IMR-90 (cell line): ENCODE measurements around the gene MAN1A2. TPM values are rescaled to one million over a fixed set of nuclear protein-coding genes. Genes with fewer than 3 reads are reported as not detected.

Source experiments
- ATAC-seq: fragments of 200-7000 bp; cut with Tn5 transposase; 2 replicates; pipeline ENCODE4 v1.9.1; 2020; ENCODE audit warnings: low read depth, mild to moderate bottlenecking, moderate library complexity
- BruUV-seq: library from RNA; stranded (reverse); fragments of 400-500 nt; replicated peaks from 2 replicates; lab custom pipeline; 2021; lab: Mats Ljungman, UMichigan
- CTCF ChIA-PET: fragments of 300-600 bp; formaldehyde crosslinking; extraction: SDS; loops from one replicate; lab custom pipeline; 2021; ENCODE audit warnings: antibody characterized with exemption; lab: Yijun Ruan, JAX
- POLR2A ChIA-PET: fragments of 300-600 bp; sonication (Branson Sonifier 250); formaldehyde crosslinking; loops from one replicate; lab custom pipeline; 2022; ENCODE audit warnings: antibody characterized with exemption; ENCODE audit not compliant: unreplicated experiment; lab: Charles Lee
- DNase-seq: peaks from one replicate; pipeline ENCODE4 v3.0.0; 2013
- H2AFZ ChIP-seq: replicated peaks from 2 replicates; pipeline ENCODE3; 2013; ENCODE audit warnings: low read length, mild to moderate bottlenecking; ENCODE audit not compliant: poor library complexity
- H2AK5ac ChIP-seq: 2 replicates; pipeline ENCODE4 v1.6.1; 2013; ENCODE audit warnings: low read depth, low read length, inconsistent platforms
- H2AK9ac ChIP-seq: replicated peaks from 2 replicates; pipeline ENCODE3; 2013; ENCODE audit warnings: mild to moderate bottlenecking, low read depth, low read length, moderate library complexity; ENCODE audit not compliant: poor library complexity
- H2BK120ac ChIP-seq: 2 replicates; pipeline ENCODE4 v1.6.1; 2013; ENCODE audit warnings: low read depth, low read length, inconsistent platforms
- H2BK15ac ChIP-seq: 3 replicates; pipeline ENCODE4 v1.6.1; 2013; ENCODE audit warnings: low read depth, low read length, inconsistent platforms
- H2BK20ac ChIP-seq: 2 replicates; pipeline ENCODE4 v1.6.1; 2013; ENCODE audit warnings: low read depth, mild to moderate bottlenecking, inconsistent platforms, low read length, moderate library complexity
- H2BK5ac ChIP-seq: 2 replicates; pipeline ENCODE4 v1.6.1; 2013; ENCODE audit warnings: mild to moderate bottlenecking, low read depth, low read length, inconsistent platforms; ENCODE audit not compliant: poor library complexity, severe bottlenecking
- H3K14ac ChIP-seq: replicated peaks from 2 replicates; pipeline ENCODE4 v1.6.1; 2013; ENCODE audit warnings: low read depth, low read length, inconsistent platforms
- H3K18ac ChIP-seq: 2 replicates; pipeline ENCODE4 v1.6.1; 2013; ENCODE audit warnings: low read depth, low read length, control low read depth
- H3K23ac ChIP-seq: 2 replicates; pipeline ENCODE4 v1.6.1; 2013; ENCODE audit warnings: low read depth, low read length, inconsistent platforms
- H3K27ac ChIP-seq: 2 replicates; pipeline ENCODE4 v1.5.1; 2013; ENCODE audit warnings: mild to moderate bottlenecking, control low read depth, low read length; ENCODE audit not compliant: insufficient read depth
- H3K27me3 ChIP-seq: 2 replicates; pipeline ENCODE4 v1.6.1; 2013; ENCODE audit warnings: low read length; ENCODE audit not compliant: control insufficient read depth, insufficient read depth
- H3K36me3 ChIP-seq: 2 replicates; pipeline ENCODE4 v1.6.1; 2013; ENCODE audit warnings: low read length, mixed read lengths; ENCODE audit not compliant: control insufficient read depth, insufficient read depth
- H3K4ac ChIP-seq: 2 replicates; pipeline ENCODE4 v1.6.1; 2013; ENCODE audit warnings: low read depth, low read length, inconsistent platforms
- H3K4me1 ChIP-seq: 2 replicates; pipeline ENCODE4 v1.6.1; 2013; ENCODE audit warnings: low read length, mixed read lengths; ENCODE audit not compliant: control insufficient read depth, insufficient read depth
- H3K4me2 ChIP-seq: 2 replicates; pipeline ENCODE4 v1.6.1; 2013; ENCODE audit warnings: low read depth, mild to moderate bottlenecking, control low read depth, low read length, moderate library complexity
- H3K4me3 ChIP-seq: 2 replicates; pipeline ENCODE4 v1.5.1; 2013; ENCODE audit warnings: low read depth, mild to moderate bottlenecking, control low read depth, low read length, moderate library complexity; ENCODE audit not compliant: insufficient read depth
- H3K56ac ChIP-seq: 2 replicates; pipeline ENCODE4 v1.6.1; 2013; ENCODE audit warnings: low read length, inconsistent platforms; ENCODE audit not compliant: insufficient read depth; ENCODE audit errors: extremely low read depth
- H3K79me1 ChIP-seq, 2 experiments: 2 replicates each; pipeline ENCODE4 v1.6.1; 2013; ENCODE audit warnings: low read length in 2 of 2, inconsistent platforms in 1 of 2, low read depth in 1 of 2
- H3K9ac ChIP-seq: 2 replicates; pipeline ENCODE4 v1.6.1; 2013; ENCODE audit warnings: low read depth, low read length, control low read depth
- H3K9me1 ChIP-seq: 2 replicates; pipeline ENCODE4 v1.6.1; 2013; ENCODE audit warnings: low read length, inconsistent platforms; ENCODE audit not compliant: insufficient read depth
- H3K9me3 ChIP-seq: 2 replicates; pipeline ENCODE4 v1.6.1; 2013; ENCODE audit warnings: low read length; ENCODE audit not compliant: control insufficient read depth, insufficient read depth
- H4K20me1 ChIP-seq: 2 replicates; pipeline ENCODE4 v1.6.1; 2013; ENCODE audit warnings: low read length, inconsistent platforms; ENCODE audit not compliant: insufficient read depth
- H4K5ac ChIP-seq: 2 replicates; pipeline ENCODE4 v1.6.1; 2013; ENCODE audit warnings: mild to moderate bottlenecking, low read depth, low read length, control low read depth
- H4K8ac ChIP-seq, 2 experiments: 2 replicates each; pipeline ENCODE4 v1.6.1; 2013; ENCODE audit warnings: low read depth in 2 of 2, low read length in 2 of 2, control low read depth in 1 of 2, inconsistent platforms in 1 of 2
- H4K91ac ChIP-seq: 2 replicates; pipeline ENCODE4 v1.6.1; 2013; ENCODE audit warnings: low read depth, low read length, inconsistent platforms; ENCODE audit not compliant: insufficient read depth
- CEBPB ChIP-seq: IDR thresholded peaks from 2 replicates; pipeline ENCODE4 v1.6.1; 2012; ENCODE audit warnings: low read depth, low read length, improper control_type of control experiment
- CHD1 ChIP-seq: IDR thresholded peaks from 2 replicates; pipeline ENCODE4 v1.6.1; 2012; ENCODE audit warnings: low read depth, low read length, improper control_type of control experiment
- FOS ChIP-seq: fragments of 150-350 bp; IDR thresholded peaks from 2 replicates; pipeline ENCODE4 v1.6.1; 2016; ENCODE audit warnings: low read depth, low read length
- MAFK ChIP-seq: IDR thresholded peaks from 2 replicates; pipeline ENCODE4 v1.6.1; 2012; ENCODE audit warnings: low read depth, low read length, improper control_type of control experiment
- NFE2L2 ChIP-seq: fragments of 150-350 bp; IDR thresholded peaks from 2 replicates; pipeline ENCODE4 v1.6.1; 2016; ENCODE audit warnings: low read depth, mild to moderate bottlenecking, low read length
- RAD21 ChIP-seq: IDR thresholded peaks from 2 replicates; pipeline ENCODE4 v1.6.1; 2012; ENCODE audit warnings: low read length, improper control_type of control experiment
- SMC3 ChIP-seq: fragments of 150-350 bp; IDR thresholded peaks from 2 replicates; pipeline ENCODE4 v1.6.1; 2016; ENCODE audit warnings: low read depth, mild to moderate bottlenecking, antibody characterized with exemption, low read length, moderate library complexity
- WGBS, 2 experiments: methylation state at CpG; one replicate each; pipeline versions ENCODE4 v1.1.5 to v1.1.7; 2013; ENCODE audit warnings: missing lambda C conversion rate in 2 of 2; ENCODE audit not compliant: insufficient read length in 1 of 2; ENCODE audit errors: extremely low coverage in 2 of 2; 5-methylcytosine and 5-hydroxymethylcytosine counted together
- dilution Hi-C: fragments of 300-500 bp; cut with HindIII; formaldehyde crosslinking; loops from one replicate; pipeline ENCODE4 v1.14.3; 2018; ENCODE audit warnings: low sequenced_read_pairs; ENCODE audit not compliant: unreplicated experiment
- in situ Hi-C: fragments of 300-500 bp; cut with MboI; formaldehyde crosslinking; loops from 3 replicates; pipeline ENCODE4 v1.14.3; 2019; ENCODE audit warnings: low sequenced_read_pairs, inconsistent platforms, mixed read lengths
- intact Hi-C: fragments of 100-400 bp; cut with micrococcal nuclease; formaldehyde crosslinking; loops from 2 replicates; pipeline ENCODE4 v1.10.0; 2022
- polyA plus RNA-seq, 3 experiments: library from polyadenylated mRNA; depleted of rRNA; stranded (reverse); fragments of >200 nt; gene quantifications; 2 replicates each; pipeline ENCODE4 v1.2.3, GENCODE V29; 2012; ENCODE audit warnings: low replicate concordance in 1 of 3
- total RNA-seq: library from RNA; depleted of rRNA; stranded (reverse); fragments of >200 nt; gene quantifications from 2 replicates; pipeline ENCODE4 v1.2.3, GENCODE V29; 2012
- TF ChIP-seq, protein P1 (sequence below): conservative IDR thresholded peaks from 2 replicates; pipeline ENCODE4 v1.5.1; 2012; ENCODE audit warnings: mild to moderate bottlenecking, low read depth, low read length, improper control_type of control experiment

The MAN1A2 gene
- total and polyA plus RNA-seq, 2 of the 4 experiments (the other 2 are of a cell fraction) = 12.4 to 29.4 TPM

DNA sequence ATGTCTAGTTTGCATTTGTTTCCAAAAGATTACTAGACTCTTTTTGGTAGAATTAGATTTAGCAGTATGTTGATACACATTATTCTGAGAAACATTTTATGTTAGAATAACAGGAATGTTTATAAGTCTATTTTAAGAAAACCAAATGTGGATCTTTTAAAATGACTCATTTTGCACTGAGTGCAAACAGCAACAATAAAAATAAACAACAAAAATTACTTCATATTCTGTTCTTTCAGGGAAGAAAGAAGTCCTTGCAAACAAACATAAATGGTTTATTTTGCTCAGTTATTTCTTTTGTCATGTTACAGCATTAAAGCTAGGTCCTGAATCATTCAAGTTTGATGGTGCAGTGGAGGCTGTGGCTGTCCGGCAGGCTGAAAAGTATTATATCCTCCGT lies 131.8 kb downstream of the MAN1A2 start:
- Histone ChIP-seq H3K27me3 (no peaks in the 10 kb centered on the region), H2BK20ac (peak overlapping the region; percentile 61), H3K18ac (peak overlapping the region; percentile 71; the same call in 1 of the 2 replicates), H3K4me1 (peaks cover 8% of the 10 kb centered on the region), H3K23ac (peak overlapping the region; percentile 3; the same call in 1 of the 2 replicates), H4K20me1 (no peaks in the 10 kb centered on the region), H4K8ac (peak overlapping the region in 1 of 2 experiments; percentile 49; a peak in 2 of 4 replicates), H3K4ac (peak overlapping the region; percentile 83), H2BK120ac (peak overlapping the region; percentile 51), H3K27ac (peak overlapping the region; percentile 32; the same call in 1 of the 2 replicates), H4K5ac (peak overlapping the region; percentile 12; the same call in 1 of the 2 replicates), H3K79me1 (peaks cover 0 to 11% of the 10 kb centered on the region in 2 experiments; a peak in 2 of 4 replicates), H2AK9ac (no peak overlapping the region), H3K56ac (no peak overlapping the region; the same call in 1 of the 2 replicates), H3K4me2 (peak overlapping the region; percentile 64), H2BK5ac (peak overlapping the region; percentile 72), H4K91ac (no peak overlapping the region), H3K9me3 (no peaks in the 10 kb centered on the region; the same call in 1 of the 2 replicates), H3K9me1 (peaks cover 7% of the 10 kb centered on the region), H2AK5ac (peak overlapping the region; percentile 1; the same call in 1 of the 2 replicates), H3K9ac (no peak overlapping the region), H2BK15ac (peak overlapping the region; percentile 30; the same call in 1 of the 3 replicates), H2AFZ (no peak overlapping the region), H3K4me3 (no peak overlapping the region), H3K36me3 (0 out of 2 replicates have a peak, but pooled peaks cover 1% of the 10 kb centered on the region), H3K14ac (0 out of 2 replicates have a peak overlapping the region, but pooled peaks have one; percentile 77)
- ChIA-PET CTCF (no interaction called here), POLR2A (no interaction called here)
- ATAC-seq (peak; percentile 8; the same call in 1 of the 2 replicates), DNase-seq (peak; percentile 58)
- TF ChIP-seq FOS (peak; percentile 47; the same call in 1 of the 2 replicates), SMC3 (no peak), CEBPB (no peak), MAFK (no peak), NFE2L2 (no peak), CHD1 (no peak), RAD21 (no peak)
- TF ChIP-seq, protein P1, sequence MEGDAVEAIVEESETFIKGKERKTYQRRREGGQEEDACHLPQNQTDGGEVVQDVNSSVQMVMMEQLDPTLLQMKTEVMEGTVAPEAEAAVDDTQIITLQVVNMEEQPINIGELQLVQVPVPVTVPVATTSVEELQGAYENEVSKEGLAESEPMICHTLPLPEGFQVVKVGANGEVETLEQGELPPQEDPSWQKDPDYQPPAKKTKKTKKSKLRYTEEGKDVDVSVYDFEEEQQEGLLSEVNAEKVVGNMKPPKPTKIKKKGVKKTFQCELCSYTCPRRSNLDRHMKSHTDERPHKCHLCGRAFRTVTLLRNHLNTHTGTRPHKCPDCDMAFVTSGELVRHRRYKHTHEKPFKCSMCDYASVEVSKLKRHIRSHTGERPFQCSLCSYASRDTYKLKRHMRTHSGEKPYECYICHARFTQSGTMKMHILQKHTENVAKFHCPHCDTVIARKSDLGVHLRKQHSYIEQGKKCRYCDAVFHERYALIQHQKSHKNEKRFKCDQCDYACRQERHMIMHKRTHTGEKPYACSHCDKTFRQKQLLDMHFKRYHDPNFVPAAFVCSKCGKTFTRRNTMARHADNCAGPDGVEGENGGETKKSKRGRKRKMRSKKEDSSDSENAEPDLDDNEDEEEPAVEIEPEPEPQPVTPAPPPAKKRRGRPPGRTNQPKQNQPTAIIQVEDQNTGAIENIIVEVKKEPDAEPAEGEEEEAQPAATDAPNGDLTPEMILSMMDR = no peak
- WGBS, 2 experiments = no CpG with 5 or more reads among the region's 2 CpGs
- in situ Hi-C loops = no loop called here
- intact Hi-C loops = no loop called here
- no TSS peak for BruUV-seq
- dilution Hi-C loops = no loop called here
